Measurements from ENCODE around the gene ZFC3H1. TPM values are rescaled to one million over a fixed set of nuclear protein-coding genes. Genes with fewer than 3 reads are reported as not detected.
A peak's percentile ranks its signal among the peaks of the same experiment; 100 is the strongest.

Gene ZFC3H1
- total and polyA plus RNA-seq, 2 of the 13 experiments (the other 11 are each of a cell fraction or from before 2014, with no cell fraction given) = 17.1 to 38.3 TPM

GRCh38 chr12:71685914-71686657 is 22.4 kb upstream of the ZFC3H1 start, which contains the start of gene TMEM19 (continued):
- peak; percentile 73; the same call in 1 of the 2 replicates for TF ChIP-seq ZFP1 (CRISPR knock-in tag; IDR thresholded peaks at IDR 0.05)
- peak; percentile 81 to 88 for TF ChIP-seq POLR2A (IDR thresholded peaks at IDR 0.05; ENCODE audit: insufficient read depth in 1 of 2, low read depth in 2 of 2, low read length in 2 of 2)
- TF ChIP-seq ZFY (CRISPR knock-in tag; IDR thresholded peaks at IDR 0.05) = peak; percentile 96
- TF ChIP-seq ZBTB21 (CRISPR knock-in tag; IDR thresholded peaks at IDR 0.05) = no peak
- no peak for TF ChIP-seq ELK4 (CRISPR knock-in tag; IDR thresholded peaks at IDR 0.05; ENCODE audit: borderline replicate concordance)
- TF ChIP-seq NONO (IDR thresholded peaks at IDR 0.05) = no peak
- peak; percentile 89 for TF ChIP-seq NONO (CRISPR knock-in tag; conservative IDR thresholded peaks at IDR 0.05)
- TF ChIP-seq KDM6A (CRISPR knock-in tag; IDR thresholded peaks at IDR 0.05; ENCODE audit: low read depth) = no peak
- no peak; the same call in 1 of the 2 replicates for TF ChIP-seq SIX1 (CRISPR knock-in tag; IDR thresholded peaks at IDR 0.05; ENCODE audit: borderline replicate concordance)
- no peak for TF ChIP-seq ZNF530 (CRISPR knock-in tag; IDR thresholded peaks at IDR 0.05; ENCODE audit: low read depth)
- TF ChIP-seq ZNF710 (CRISPR knock-in tag; IDR thresholded peaks at IDR 0.05; ENCODE audit: borderline replicate concordance) = peak; percentile 89
- no peak for TF ChIP-seq SNRNP70 (IDR thresholded peaks at IDR 0.05; ENCODE audit: low read depth, low read length)
- TF ChIP-seq RBM22 (optimal IDR thresholded peaks at IDR 0.05; ENCODE audit: low read length) = no peak
- peak; percentile 25; the same call in 1 of the 2 replicates for TF ChIP-seq ELF3 (CRISPR knock-in tag; IDR thresholded peaks at IDR 0.05)
- 0 out of 2 replicates have a peak, but pooled peaks have one; percentile 36 for TF ChIP-seq KLF11 (CRISPR knock-in tag; IDR thresholded peaks at IDR 0.05)
- TF ChIP-seq SMAD1 (CRISPR knock-in tag; IDR thresholded peaks at IDR 0.05; ENCODE audit: borderline replicate concordance, low read depth) = no peak; the same call in 1 of the 2 replicates
- peak; percentile 51; the same call in 1 of the 2 replicates for TF ChIP-seq SALL2 (CRISPR knock-in tag; IDR thresholded peaks at IDR 0.05)
- TF ChIP-seq ZNF891 (CRISPR knock-in tag; IDR thresholded peaks at IDR 0.05) = peak; percentile 81
- TF ChIP-seq PAWR (CRISPR knock-in tag; IDR thresholded peaks at IDR 0.05; ENCODE audit: borderline replicate concordance) = 0 out of 2 replicates have a peak, but pooled peaks have one; percentile 84
- TF ChIP-seq ZNF333 (CRISPR knock-in tag; IDR thresholded peaks at IDR 0.05; ENCODE audit: borderline replicate concordance) = peak; percentile 76; the same call in 1 of the 2 replicates
- peak; percentile 83 for TF ChIP-seq ZNF574 (CRISPR knock-in tag; IDR thresholded peaks at IDR 0.05)
- peak; percentile 75 for TF ChIP-seq ZNF746 (CRISPR knock-in tag; IDR thresholded peaks at IDR 0.05)
- TF ChIP-seq ZNF180 (CRISPR knock-in tag; IDR thresholded peaks at IDR 0.05; ENCODE audit: borderline replicate concordance, low read depth) = no peak
- TF ChIP-seq SP4 (CRISPR knock-in tag; IDR thresholded peaks at IDR 0.05) = peak; percentile 88
- TF ChIP-seq MYPOP (CRISPR knock-in tag; IDR thresholded peaks at IDR 0.05) = peak; percentile 99

Measured in HepG2 (cell line).